ENCODE data around the gene IRF7.
"Not testable (repeated sequence)": the region's sequence is repeated elsewhere in the genome, so short reads cannot be mapped to it uniquely, and the experiment has no call there.

Gene IRF7

GRCh38 chr11:579830-580601 lies 35.7 kb downstream of the IRF7 start:
- DNase-seq: no peak

- DNase-seq: no peak
Measured at GRCh38 chr11:578276-579035, 37.3 kb downstream of the IRF7 start.

GRCh38 chr11:577611-577894 lies 38.2 kb downstream of the IRF7 start:
- DNase-seq: no peak

GRCh38 chr11:576811-577610 lies 38.7 kb downstream of the IRF7 start:
- DNase-seq: peak; percentile 49

- DNase-seq: peak; percentile 98
Measured at GRCh38 chr11:575996-576768, 39.6 kb downstream of the IRF7 start, which contains the start of gene PHRF1. TSS of gene PHRF1 (plus strand) at chr11:576470. CDS start at chr11:581513, 5,043 bp downstream.

GRCh38 chr11:575313-575995 lies 40.3 kb downstream of the IRF7 start:
- DNase-seq: peak; percentile 95

GRCh38 chr11:574632-575312 lies 41.0 kb downstream of the IRF7 start:
- peak; percentile 55 for DNase-seq

GRCh38 chr11:574031-574570 lies 41.6 kb downstream of the IRF7 start:
- not testable (repeated sequence) for DNase-seq

- no peak for DNase-seq
Measured at GRCh38 chr11:573146-573759, 42.5 kb downstream of the IRF7 start.

GRCh38 chr11:571802-572185 lies 44.0 kb downstream of the IRF7 start:
- no peak for DNase-seq

GRCh38 chr11:569158-569885 lies 46.4 kb downstream of the IRF7 start:
- peak; percentile 58 for DNase-seq

GRCh38 chr11:568306-569157 lies 47.2 kb downstream of the IRF7 start:
- DNase-seq: peak; percentile 99

GRCh38 chr11:567629-568292 lies 48.0 kb downstream of the IRF7 start:
- DNase-seq: peak; percentile 67

- DNase-seq: no peak
Measured at GRCh38 chr11:567011-567628, 48.6 kb downstream of the IRF7 start.

GRCh38 chr11:565921-566509 lies 49.7 kb downstream of the IRF7 start:
- peak; percentile 46 for DNase-seq

- DNase-seq: no peak
Measured at GRCh38 chr11:563812-564578, 51.8 kb downstream of the IRF7 start.

Measured in DMS53 (cell line).